TTC549 (cell line): ENCODE data around the gene MYOD1.

Experiments
- FAIRE-seq: peaks from 2 replicates; lab custom pipeline; 2012; peaks lifted over from hg19 to GRCh38; lab: Jason Lieb, UNC

Gene MYOD1

DNA sequence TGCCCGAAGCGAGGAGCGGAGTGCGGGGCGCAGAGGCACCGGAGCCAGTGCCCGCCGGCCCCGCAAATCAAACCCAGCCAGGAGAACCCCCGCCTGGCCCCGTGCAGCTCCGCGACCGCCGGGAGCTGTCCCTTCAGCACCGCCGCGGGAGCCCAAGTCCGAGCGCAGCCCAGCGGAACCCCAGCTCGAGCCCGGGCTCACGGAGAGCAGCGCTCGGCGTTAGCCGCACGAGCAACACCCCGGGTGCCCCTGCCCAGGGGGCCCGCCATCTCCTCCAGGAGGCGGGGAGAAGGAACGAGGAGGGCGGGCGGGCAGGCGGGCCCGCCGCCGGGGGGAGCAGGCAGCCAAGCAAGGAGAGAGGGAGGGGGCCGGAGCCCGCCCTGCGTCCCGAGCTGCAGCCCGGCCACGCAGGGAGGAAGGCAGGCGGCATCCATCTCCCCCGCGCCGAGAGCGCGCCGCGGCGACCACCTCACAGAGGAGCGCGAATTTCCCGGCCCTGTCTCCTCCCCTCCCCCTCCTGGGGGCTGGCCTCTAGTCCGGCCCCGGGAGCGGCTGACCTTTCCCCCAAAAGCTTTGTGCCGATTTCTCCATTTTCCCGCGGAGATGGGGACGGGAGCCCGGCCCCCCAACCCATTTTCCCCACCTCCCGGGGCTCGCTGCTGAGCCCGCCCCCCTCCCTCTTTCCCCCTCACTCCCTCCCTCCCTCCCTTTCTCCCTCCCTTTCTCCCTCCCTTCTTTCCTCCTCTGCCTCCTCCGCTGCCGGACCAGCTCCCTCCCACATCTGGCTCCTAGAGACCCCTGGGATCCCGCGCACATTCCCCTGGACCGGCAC, 15.8 kb downstream of the MYOD1 start:
- FAIRE-seq, result no peak

DNA sequence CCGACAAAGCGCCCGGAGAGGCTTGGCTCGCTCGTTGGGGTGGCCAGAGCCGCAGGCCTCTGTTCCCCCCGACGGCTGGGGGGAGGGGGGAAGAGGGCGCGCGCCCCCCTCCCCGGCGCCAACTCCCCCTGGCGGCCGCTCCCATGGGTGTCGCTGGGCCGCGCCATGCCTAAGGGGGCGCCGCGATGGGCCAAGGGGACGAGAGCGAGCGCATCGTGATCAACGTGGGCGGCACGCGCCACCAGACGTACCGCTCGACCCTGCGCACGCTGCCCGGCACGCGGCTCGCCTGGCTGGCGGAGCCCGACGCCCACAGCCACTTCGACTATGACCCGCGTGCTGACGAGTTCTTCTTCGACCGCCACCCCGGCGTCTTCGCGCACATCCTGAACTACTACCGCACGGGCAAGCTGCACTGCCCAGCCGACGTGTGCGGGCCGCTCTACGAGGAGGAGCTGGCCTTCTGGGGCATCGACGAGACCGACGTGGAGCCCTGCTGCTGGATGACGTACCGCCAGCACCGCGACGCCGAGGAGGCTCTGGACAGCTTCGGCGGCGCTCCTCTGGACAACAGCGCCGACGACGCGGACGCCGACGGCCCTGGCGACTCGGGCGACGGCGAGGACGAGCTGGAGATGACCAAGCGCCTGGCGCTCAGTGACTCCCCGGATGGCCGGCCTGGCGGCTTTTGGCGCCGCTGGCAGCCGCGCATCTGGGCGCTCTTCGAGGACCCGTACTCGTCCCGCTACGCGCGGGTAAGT, 16.6 kb downstream of the MYOD1 start:
- no peak for FAIRE-seq

DNA sequence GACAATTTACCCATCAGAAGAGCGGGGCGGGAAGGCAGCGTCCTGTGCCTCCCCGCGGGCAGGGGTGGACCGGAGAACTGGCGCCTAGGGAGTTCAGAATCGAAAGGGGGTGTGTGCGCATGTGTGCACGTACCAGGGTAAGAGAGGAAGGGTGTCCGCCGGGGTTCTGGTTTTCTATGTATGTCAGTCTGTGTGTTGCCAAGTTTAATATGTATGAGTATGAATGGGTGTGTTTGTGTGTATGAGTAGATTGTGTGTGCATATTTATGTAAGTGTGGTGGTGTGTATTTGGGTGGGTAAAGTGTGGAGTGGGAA, 17.2 kb downstream of the MYOD1 start:
- no peak for FAIRE-seq

DNA sequence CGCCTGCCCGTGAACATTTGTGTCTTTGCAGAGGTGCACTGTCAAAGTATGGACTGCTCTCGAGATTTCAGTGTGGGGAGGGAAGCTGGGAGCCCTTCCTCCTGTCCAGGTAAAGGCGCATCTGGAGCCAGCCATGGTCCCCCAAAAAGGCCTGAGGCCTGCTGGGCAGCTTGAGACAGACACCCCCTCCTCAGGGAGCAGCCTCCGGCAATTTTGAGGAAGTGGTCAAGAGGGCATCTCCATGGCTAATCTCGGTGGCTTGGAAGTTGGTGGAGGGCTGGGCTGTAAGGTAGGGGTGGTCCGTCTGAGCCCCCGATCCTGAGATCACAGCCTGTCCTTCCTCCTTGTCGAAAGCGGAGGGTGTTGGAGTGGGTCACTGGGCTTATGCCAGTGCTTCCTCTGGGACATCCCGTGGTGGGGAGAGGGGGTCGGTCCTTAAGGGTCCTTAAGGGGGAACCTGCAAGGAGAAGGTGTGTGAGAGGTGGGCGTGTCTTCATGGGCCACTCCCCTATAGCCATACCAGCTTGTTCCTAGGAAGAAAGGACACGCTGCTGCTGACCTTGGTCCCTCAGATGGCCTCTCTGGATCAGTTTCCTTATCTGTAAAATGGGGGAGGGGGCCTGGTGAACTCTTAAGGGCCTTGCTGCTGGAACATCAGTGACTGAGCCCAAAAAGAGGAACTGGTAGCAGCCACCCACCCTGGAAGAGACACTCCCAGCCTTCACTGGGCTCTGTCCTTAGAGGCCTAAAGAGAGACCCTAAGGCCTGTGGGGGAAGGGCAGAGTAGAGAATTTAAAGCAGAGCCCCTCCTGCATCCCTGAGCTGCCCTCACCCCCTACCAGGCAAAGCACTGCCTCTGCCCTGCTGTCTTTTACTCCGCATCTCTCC, 17.8 kb downstream of the MYOD1 start:
- no peak for FAIRE-seq

DNA sequence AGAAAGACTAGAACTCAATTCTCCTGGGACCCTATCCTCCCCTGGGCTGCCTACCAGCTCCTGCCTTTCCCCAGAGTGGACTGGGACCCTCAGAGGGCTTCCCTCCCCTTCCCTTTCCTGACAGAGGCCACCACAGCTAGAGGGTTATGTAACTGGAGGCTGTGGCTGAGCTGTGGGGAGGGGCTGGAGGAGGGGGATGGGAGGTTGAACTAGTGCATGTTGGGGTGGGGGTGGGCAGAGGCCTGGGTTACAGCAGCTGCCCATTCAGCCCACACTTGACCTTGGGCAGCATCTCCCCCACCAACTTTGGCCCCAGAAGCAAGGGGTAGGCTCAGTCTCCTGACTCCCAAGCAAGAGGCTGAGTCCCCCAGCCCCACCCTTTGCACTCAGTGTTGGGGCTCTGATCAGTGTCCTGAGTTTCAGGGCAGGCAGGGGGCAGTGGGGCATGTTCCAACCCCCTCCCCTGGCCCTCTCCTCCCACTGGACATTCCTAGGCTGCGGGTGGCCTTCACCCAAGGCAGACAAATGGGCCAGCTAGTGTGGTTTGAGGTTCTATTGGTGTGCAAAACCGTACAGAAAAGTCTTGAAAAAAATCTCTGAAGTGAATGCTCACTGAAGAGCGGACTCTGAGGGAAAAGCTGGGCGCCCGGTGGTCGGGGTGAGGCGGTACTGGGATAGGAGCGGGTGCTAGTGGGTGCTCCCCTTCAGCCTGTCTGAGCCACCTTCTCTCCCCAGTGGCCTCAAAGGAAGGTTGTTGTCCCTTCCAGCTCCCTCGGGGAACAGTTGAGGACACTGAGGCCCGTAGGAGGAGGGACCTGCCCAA, 19.0 kb downstream of the MYOD1 start:
- no peak for FAIRE-seq

DNA sequence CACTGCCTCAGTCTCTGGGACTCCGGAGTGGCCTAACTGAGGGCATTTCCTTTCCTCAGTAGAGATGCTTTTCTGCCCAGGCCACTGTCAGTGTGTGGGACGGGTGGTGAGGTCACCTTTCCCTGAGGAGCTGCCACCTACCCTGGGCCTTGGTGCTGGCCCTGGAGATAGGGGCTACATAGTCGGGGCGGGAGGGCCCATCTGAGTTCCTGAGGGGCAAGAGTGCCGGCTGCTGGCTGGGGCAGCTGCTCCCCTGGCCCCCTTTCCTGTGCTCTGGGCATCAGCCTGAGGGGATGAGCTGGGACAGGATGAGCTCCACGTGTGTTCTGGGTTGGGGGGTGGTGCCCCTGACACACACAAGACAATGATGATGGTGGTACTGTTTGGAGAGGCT, 20.6 kb downstream of the MYOD1 start:
- no peak for FAIRE-seq

DNA sequence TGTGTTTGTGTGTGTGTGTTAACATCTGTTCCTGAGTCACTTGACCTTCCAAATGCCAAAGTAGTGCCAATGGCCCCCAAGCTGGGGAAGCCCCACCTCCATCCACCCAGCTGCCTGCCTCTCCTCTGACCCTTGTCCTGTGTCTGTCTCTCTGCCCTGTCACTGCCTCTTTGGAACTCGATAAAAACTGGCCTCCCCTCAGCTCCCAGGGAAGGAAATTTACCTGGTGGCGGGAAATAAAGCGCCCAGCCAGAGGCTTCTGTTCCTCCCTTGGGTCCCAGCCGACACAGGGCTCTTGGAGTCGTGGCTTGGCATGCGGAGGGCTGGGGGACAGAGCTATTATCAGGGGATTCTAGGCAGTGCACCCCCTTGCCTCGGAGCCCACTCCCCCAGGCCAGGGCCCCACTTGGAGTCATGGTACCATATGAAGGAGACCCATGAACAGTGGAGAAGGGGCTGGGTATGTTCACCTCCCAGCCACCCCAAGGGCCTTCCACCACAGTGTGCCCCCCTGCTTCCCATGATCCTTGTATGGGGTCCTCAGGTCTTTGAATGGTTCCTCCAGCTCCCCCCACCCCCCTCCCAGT, 21.4 kb downstream of the MYOD1 start:
- no peak for FAIRE-seq

DNA sequence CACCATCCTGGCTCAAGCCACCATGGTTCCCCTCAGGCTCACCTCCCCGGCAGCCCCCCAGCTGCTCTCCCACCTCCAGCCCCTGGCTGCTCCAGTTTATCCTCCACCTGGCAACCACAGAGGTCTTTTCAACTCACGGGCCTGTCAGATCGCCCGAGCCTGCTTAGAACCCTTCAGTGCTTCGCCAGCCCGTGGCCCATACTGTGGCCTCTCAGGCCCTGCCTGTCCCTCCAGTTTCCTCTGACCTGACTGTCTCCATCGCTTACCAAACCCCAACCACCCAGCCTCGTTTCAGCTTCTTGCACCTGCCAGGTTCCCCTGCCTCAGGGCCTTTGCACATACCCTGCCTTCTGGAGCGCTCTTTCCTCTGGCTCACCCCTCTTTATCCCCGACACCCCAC, 22.1 kb downstream of the MYOD1 start:
- no peak for FAIRE-seq

DNA sequence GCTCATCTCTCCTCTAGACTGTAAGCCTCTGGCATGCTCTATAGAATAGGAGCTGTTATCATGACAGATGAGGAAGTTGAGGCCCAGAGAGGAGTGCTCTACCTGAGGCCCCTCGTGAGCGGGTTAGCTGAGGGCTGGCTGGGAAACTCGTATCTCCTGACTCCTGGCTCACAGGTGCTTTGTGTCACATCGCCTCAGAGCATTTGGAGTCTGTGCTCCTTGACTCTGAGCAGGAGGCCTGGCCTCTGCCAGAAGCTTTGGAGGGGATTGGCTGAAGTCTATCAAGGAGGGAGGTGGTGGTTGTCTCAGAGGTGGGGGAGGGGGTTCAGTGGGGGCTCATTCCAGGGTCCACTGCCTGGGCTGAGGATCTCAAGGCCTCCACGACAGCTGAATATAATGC, 22.6 kb downstream of the MYOD1 start:
- FAIRE-seq, result no peak

DNA sequence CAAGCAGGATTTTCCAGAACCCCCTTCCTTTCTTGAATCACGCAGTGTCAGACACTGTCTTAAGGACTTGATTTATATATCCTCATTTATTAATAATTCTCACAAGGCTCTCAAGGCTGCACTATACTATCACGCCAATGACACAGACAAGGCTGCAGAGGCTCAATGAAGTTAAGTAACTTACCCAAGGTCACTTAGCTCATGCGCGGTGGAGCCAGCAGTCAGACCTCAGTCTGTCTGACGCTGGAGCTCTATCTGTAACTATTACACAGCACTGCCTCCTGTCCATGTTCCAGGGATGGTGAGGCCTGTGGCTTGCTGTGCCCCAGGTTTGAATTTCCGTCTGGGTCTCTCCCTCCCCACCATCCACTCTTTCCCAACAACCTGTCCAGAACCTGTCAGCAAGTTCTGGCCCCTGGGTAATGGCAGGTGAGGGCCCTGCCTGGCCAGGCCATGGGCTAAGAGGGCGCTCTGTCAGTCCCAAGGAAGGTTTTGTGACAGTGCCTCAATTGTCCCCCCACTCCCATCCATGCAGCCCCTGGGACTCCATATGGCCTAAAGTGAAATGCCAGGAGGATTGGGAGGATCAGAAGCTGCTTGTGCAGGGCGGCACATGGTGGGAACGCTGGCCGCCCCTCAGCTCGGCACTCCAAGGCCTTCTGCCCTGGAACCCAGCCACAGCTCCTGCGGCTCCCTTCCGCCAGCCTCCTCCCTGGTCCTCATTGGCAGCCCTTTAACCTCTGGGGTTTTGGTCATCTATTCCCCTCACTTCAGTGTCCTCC, 23.8 kb downstream of the MYOD1 start:
- no peak for FAIRE-seq

DNA sequence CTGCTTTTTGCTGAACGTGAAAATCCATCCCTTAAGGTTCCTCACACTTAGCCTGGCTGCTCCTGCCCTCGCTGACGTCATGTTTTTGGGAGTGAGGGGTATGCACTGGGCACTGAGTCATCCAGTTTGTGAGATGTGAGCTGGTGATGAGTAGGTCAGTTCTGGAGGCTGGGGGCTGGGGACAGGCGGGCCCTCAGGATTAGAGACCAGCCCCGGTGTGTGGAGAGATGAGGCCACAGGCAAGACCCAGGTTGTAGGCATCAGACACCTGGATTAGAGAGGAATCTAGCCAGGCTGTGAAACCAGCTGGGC, 24.4 kb downstream of the MYOD1 start:
- FAIRE-seq, result no peak

DNA sequence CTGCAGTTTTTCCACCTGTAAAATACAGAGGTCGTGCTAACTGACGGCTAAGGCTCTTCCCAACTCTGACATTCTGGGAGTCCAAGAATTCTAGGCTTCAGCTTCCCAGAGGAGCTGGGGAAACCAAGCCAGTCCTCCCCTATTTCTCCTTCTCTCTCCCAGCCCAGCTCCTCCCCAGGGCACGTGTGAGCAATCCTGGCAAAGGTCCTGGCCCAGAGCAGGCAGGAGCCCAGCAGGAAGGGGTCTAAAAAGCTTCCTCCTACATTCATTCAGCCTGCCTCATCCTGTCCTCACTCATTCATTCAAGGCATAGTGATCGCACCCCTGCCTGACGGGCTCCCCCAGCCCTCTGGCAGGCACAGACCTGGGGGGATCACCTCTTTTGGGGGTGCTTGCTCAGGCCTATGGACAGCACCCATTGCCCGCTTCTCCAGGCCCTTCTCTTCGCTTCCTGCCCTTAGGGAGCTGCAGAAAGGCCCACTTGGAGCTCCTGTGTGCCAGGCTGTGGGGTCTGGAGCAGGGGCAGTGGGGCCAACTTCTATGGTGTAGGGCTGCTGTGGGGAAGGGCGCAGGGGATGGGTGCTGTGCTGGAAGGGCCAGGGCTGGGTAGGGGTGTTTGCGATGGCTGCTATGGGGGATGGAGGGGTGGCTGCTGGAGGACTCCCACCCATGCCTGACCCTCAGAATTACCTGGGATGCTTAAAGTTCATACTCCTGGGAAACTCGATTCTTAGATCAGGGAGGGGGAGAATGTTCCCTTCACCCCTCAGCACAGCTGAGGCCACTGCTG, 25.0 kb downstream of the MYOD1 start:
- FAIRE-seq, result no peak

DNA sequence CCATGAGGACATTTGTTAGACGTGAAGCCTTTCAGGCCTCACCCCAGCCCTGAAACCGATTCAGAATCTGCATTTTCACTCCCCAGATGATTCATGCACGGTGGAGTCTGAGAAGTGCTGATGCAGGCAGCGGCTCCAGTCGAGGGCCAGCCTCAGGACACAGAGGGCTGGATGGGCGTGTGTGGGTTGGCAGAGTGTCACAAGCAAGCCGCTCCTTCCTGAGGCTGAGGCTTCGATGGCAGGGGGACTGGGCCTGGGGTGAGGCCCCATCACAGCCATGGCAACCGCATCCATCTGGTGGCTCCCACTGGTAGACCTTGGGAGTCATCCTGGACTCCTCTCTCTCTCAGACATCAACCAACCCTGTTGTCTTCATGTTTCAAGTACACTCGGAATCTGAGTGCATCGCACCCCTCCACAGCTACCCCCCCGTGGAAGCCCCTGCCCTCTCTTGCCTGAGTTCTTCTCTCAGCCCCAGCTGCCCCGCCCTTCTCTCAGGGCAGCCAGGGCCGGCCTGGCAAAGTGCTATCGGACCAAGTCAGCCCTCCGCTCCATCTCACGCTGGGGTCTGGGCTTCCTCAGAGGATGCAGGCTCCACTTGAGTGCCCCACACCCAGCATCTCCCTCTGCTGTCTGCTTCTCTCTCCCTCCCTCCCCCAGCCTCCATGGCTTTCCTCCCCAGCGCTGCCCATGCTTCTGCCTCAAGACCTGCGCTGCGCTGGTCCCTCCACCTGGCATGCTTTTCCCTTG, 25.8 kb downstream of the MYOD1 start:
- FAIRE-seq, result no peak

DNA sequence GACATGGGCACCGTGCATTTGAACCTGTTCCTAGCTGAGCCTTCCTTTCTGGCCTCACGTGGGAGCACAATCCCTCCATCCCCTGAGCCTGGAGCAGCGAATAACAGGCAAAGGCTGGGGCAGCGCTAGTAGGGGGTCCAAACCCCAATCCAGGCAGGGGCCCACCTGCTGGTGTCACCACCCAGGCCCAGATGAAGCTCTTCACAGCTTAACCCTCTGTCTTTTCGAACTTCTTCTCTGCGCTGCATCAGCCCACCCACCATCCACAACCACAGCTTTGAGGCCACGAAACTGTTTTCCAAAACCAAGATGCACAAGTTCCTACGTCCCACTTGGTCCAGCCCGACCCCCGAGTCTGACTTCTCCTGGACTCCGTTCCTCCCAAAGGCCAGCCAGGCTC, 26.7 kb downstream of the MYOD1 start:
- FAIRE-seq, result no peak

DNA sequence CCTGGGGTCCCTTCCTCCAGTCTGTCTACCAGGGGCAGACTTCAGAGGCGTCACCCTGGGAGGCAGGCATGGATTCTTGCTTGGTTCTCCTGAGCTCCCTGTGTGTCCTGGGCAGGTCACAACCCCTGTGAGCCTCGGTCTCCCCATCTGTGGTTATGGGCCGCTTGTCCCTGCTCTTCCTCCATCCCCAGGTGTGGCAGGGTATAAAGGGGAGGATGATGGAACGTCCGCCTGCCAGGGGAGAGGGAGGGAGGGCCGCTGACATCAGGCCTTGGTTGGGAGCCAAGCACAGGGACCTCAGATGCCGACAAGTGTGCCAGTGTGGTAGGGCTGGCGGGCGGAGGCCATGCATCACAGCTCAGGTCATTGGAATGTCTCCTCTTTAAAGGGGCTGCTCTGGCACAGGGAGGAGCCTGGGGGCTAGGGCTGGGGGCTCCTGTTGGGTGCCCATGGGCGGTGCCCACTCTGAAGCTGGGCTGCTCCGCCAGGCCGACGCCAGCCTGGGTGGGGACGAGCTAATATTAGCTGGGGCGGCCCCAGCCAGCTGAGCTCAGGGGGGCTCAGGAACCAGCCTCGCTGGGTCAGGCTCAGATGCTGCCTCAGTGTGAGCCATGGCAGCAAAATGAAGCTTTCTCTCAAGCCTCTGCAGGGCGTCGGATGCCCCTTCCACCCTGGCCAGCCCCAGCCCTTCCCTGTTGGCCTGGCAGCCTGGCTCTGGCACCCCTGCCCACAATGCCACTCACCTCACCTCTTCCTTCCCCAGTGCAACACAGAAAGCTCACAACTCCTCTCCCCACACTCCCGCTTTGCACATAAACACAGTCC, 28.0 kb downstream of the MYOD1 start:
- no peak for FAIRE-seq

DNA sequence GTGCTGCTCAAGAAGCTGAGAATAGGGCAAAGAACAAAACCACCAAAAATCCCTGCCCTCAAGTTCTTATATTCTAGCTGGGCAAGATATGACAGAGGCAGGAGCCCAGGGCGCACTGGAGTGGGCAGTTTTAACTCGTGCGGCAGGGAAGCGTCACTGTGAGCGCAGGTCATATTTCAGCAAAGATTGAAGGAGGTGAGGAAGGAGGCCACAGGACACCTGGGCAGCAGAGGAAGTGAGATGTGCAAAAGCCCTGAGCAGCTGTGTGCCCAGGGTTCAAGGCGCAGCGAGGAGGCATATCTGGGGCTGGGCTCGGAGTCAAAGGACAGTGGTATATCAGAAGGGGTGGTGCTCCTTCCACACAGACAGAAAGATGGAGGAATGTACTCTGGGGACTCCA, 28.7 kb downstream of the MYOD1 start:
- no peak for FAIRE-seq

DNA sequence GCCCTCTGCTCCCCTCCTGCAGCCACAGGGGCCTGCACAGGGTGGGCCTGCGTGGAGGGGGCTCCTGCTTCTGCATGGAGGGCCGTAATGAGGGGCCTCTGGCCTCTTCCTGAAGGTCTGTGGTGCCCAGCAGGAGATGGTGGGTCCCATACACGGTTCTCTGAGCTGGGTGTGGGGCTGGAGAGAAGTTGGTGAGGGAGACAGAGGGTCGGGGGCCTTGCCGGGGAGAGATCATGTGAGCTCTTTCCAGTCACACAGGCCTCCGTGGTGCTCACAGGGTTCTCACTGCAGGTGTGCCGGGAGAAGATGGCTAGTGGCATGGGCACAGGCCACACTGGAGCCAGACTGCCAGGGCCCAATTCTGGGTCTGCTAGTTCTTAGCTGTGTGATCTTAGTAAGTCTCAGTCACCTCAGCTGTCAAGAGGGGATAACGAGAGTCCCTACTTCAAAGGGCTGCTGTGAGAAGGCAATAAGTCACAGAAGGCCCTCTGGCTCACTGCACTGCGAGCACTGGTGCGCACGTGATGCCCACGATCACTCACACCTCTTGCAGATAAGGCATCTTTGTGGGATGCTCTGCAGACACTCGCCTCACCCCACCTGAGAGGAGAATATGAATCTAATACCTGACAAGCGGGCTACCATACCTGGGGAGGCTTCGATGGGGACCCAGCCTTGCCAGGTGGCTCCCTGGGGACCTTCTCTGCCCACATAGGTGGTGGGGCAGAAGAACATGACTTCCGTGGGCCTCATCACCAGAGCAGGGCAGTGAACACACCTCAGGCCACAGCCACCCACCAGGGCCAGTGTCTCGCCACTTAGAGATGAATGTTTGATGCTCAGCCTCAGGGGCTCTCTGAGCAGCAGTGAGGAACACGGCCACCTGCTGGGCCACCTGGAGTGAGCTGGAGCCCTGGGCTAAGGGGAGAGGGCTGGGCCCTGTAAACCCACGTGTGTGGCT, 29.7 kb downstream of the MYOD1 start:
- no peak for FAIRE-seq
